Measurements from ENCODE around the gene TGFB1I1. TPM values are rescaled to one million over a fixed set of nuclear protein-coding genes. Genes with fewer than 3 reads are reported as not detected.

TGFB1I1 gene
- total and polyA plus RNA-seq, 2 of the 13 experiments (the other 11 are each of a cell fraction or from before 2014, with no cell fraction given), result 0.80 to 2.9 TPM

DNA sequence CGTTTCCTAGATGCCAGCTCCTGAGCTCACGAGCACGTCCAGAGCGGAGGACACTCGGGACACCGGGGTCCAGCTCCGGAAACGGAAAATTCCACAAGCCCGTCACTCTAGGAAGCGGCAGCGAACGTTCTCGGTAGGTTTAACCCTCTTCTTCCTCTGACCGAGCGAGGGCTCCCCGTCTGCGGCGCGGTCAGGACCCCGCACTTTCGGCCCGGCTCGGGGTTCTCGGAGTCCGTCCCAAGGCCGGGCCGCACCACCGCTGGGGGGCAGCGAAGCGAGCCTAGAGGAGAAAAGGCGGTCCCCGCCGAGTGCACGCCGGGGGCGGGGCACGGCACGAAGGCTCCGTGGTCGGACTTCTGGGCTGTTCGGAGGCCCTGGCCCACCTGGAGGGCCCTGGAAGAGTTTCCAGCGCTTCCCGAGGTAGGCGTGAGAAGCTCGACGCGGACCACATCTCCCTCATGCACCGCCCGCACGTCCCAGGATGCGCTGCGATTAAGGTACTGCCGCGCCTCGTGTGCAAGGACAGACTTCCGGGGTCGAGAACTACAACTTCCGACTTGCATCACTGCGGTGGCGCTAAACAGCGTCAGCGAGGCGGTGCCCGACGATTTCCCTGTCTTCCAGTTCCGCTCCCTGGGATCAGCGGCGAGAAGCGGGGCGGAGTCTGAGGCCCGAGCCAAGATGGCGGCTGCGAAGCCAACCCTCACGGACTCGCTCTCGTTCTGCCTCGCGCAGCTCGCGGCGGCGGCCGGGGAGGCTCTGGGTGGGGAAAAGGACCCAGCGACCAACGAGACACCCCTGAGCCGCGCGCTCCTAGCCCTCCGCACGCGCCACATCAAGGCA is 12.9 kb upstream of the TGFB1I1 start, which contains the start of gene ARMC5 (continued):
- TF ChIP-seq, protein P1, sequence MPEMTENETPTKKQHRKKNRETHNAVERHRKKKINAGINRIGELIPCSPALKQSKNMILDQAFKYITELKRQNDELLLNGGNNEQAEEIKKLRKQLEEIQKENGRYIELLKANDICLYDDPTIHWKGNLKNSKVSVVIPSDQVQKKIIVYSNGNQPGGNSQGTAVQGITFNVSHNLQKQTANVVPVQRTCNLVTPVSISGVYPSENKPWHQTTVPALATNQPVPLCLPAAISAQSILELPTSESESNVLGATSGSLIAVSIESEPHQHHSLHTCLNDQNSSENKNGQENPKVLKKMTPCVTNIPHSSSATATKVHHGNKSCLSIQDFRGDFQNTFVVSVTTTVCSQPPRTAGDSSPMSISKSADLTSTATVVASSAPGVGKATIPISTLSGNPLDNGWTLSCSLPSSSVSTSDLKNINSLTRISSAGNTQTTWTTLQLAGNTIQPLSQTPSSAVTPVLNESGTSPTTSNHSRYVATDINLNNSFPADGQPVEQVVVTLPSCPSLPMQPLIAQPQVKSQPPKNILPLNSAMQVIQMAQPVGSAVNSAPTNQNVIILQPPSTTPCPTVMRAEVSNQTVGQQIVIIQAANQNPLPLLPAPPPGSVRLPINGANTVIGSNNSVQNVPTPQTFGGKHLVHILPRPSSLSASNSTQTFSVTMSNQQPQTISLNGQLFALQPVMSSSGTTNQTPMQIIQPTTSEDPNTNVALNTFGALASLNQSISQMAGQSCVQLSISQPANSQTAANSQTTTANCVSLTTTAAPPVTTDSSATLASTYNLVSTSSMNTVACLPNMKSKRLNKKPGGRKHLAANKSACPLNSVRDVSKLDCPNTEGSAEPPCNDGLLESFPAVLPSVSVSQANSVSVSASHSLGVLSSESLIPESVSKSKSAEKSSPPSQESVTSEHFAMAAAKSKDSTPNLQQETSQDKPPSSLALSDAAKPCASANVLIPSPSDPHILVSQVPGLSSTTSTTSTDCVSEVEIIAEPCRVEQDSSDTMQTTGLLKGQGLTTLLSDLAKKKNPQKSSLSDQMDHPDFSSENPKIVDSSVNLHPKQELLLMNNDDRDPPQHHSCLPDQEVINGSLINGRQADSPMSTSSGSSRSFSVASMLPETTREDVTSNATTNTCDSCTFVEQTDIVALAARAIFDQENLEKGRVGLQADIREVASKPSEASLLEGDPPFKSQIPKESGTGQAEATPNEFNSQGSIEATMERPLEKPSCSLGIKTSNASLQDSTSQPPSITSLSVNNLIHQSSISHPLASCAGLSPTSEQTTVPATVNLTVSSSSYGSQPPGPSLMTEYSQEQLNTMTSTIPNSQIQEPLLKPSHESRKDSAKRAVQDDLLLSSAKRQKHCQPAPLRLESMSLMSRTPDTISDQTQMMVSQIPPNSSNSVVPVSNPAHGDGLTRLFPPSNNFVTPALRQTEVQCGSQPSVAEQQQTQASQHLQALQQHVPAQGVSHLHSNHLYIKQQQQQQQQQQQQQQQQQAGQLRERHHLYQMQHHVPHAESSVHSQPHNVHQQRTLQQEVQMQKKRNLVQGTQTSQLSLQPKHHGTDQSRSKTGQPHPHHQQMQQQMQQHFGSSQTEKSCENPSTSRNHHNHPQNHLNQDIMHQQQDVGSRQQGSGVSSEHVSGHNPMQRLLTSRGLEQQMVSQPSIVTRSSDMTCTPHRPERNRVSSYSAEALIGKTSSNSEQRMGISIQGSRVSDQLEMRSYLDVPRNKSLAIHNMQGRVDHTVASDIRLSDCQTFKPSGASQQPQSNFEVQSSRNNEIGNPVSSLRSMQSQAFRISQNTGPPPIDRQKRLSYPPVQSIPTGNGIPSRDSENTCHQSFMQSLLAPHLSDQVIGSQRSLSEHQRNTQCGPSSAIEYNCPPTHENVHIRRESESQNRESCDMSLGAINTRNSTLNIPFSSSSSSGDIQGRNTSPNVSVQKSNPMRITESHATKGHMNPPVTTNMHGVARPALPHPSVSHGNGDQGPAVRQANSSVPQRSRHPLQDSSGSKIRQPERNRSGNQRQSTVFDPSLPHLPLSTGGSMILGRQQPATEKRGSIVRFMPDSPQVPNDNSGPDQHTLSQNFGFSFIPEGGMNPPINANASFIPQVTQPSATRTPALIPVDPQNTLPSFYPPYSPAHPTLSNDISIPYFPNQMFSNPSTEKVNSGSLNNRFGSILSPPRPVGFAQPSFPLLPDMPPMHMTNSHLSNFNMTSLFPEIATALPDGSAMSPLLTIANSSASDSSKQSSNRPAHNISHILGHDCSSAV (CRISPR knock-in tag; IDR thresholded peaks at IDR 0.05; ENCODE audit: borderline replicate concordance), result no peak
- no peak for TF ChIP-seq HNRNPH1 (optimal IDR thresholded peaks at IDR 0.05; ENCODE audit: low read depth, low read length)
- TF ChIP-seq, protein P2, sequence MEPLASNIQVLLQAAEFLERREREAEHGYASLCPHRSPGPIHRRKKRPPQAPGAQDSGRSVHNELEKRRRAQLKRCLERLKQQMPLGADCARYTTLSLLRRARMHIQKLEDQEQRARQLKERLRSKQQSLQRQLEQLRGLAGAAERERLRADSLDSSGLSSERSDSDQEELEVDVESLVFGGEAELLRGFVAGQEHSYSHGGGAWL (CRISPR knock-in tag; IDR thresholded peaks at IDR 0.05), result peak; percentile 77
- no peak for TF ChIP-seq EZH2 (conservative IDR thresholded peaks at IDR 0.05; ENCODE audit: low read depth, low read length)
- 0 out of 2 replicates have a peak, but pooled peaks have one; percentile 67 for TF ChIP-seq ZNF839 (CRISPR knock-in tag; IDR thresholded peaks at IDR 0.05; ENCODE audit: borderline replicate concordance)
- TF ChIP-seq, protein P3, sequence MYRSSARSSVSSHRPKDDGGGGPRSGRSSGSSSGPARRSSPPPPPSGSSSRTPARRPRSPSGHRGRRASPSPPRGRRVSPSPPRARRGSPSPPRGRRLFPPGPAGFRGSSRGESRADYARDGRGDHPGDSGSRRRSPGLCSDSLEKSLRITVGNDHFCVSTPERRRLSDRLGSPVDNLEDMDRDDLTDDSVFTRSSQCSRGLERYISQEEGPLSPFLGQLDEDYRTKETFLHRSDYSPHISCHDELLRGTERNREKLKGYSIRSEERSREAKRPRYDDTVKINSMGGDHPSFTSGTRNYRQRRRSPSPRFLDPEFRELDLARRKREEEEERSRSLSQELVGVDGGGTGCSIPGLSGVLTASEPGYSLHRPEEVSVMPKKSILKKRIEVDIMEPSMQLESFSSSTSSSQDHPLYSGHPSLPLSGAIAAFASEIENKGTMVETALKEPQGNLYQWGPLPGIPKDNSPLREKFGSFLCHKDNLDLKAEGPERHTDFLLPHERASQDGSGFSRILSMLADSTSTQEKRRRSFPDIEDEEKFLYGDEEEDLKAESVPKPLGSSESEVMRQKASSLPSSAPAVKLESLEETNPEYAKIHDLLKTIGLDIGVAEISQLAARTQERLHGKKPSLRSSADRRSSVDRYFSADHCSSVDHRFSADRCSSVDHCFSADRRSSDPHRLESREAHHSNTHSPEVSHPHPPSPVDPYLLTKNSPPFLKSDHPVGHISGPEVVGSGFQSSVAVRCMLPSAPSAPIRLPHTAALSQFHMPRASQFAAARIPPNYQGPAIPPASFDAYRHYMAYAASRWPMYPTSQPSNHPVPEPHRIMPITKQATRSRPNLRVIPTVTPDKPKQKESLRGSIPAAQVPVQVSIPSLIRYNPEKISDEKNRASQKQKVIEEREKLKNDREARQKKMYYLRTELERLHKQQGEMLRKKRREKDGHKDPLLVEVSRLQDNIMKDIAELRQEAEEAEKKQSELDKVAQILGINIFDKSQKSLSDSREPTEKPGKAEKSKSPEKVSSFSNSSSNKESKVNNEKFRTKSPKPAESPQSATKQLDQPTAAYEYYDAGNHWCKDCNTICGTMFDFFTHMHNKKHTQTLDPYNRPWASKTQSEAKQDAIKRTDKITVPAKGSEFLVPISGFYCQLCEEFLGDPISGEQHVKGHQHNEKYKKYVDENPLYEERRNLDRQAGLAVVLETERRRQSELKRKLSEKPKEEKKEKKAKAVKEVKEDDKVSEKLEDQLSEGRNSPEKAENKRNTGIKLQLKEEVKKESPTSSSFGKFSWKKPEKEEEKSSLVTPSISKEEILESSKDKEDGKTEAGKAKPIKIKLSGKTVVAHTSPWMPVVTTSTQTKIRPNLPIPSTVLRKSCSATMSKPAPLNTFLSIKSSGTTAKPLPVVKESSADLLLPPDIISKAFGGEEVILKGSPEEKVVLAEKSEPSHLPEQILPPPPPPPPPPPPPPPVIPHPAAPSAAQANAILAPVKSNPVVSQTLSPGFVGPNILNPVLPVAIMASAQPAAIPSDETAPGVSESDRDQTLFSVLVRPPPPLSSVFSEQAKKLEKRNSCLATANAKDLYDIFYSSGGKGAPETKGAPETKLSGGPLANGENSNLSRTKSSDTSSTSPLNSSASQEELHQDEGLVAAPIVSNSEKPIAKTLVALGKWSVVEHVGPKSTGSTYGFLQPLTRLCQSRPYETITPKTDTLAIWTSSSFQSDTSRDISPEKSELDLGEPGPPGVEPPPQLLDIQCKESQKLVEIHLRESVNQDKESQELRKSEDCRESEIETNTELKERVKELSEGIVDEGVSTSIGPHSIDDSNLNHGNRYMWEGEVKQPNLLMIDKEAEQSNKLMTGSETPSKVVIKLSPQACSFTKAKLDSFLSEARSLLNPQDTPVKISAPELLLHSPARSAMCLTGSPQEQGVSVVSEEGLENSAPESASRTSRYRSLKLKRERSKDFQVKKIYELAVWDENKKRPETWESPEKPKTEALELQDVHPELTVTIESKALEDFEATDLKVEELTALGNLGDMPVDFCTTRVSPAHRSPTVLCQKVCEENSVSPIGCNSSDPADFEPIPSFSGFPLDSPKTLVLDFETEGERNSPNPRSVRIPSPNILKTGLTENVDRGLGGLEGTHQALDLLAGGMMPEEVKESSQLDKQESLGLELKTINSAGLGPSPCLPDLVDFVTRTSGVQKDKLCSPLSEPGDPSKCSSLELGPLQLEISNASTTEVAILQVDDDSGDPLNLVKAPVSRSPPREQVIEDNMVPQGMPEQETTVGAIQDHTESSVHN (CRISPR knock-in tag; IDR thresholded peaks at IDR 0.05), result peak; percentile 84; the same call in 1 of the 2 replicates
- peak; percentile 98 for TF ChIP-seq SMAD9 (CRISPR knock-in tag; IDR thresholded peaks at IDR 0.05)
- TF ChIP-seq ZNF83 (CRISPR knock-in tag; IDR thresholded peaks at IDR 0.05; ENCODE audit: borderline replicate concordance), result peak; percentile 31; the same call in 1 of the 2 replicates
- TF ChIP-seq NR2C2 (CRISPR knock-in tag; IDR thresholded peaks at IDR 0.05; ENCODE audit: borderline replicate concordance), result peak; percentile 95
